Uterus (tissue), 4 donors: ENCODE data around the gene SDC3. TPM values are rescaled to one million over a fixed set of nuclear protein-coding genes. Genes with fewer than 3 reads are reported as not detected.

Experiments used
- DNase-seq, 2 donors: peaks; one replicate each; pipeline ENCODE4 v3.0.0-alpha.2; 2019 to 2020
- H3K27ac ChIP-seq, 2 donors: fragments of 200-600 bp; sonication (generic); 1 replicate in 1 of 2; 2 replicates in 1 of 2; pipeline ENCODE4 v1.5.1; 2016 to 2018
- H3K27me3 ChIP-seq, 2 donors: fragments of 200-600 bp; sonication (generic); one replicate each; pipeline ENCODE4 v1.5.1; 2018 to 2019; ENCODE audit warnings: control low read depth in 1 of 2
- H3K36me3 ChIP-seq, 2 donors: fragments of 200-600 bp; sonication (generic); one replicate each; pipeline ENCODE4 v1.5.1; 2019; ENCODE audit warnings: control low read depth in 1 of 2
- H3K4me1 ChIP-seq, 2 donors: fragments of 200-600 bp; sonication (generic); one replicate each; pipeline ENCODE4 v1.5.1; 2018 to 2019; ENCODE audit warnings: control low read depth in 1 of 2
- H3K4me3 ChIP-seq, 2 donors: fragments of 200-600 bp; sonication (generic); 1 replicate in 1 of 2; 2 replicates in 1 of 2; pipeline ENCODE4 v1.5.1; 2018 to 2019; ENCODE audit warnings: mild to moderate bottlenecking in 1 of 2
- H3K9me3 ChIP-seq, 2 donors: fragments of 200-600 bp; sonication (generic); one replicate each; pipeline ENCODE4 v1.5.1; 2019; ENCODE audit warnings: control low read depth in 1 of 2
- CTCF ChIP-seq, 4 experiments: fragments of 200-600 bp in 2 of 4; fragments of 450-650 bp in 2 of 4; sonication (generic) in 2 of 4; IDR thresholded peaks; one replicate each; pipeline ENCODE4 v1.5.1; 2016 to 2019; ENCODE audit warnings: antibody characterized with exemption in 4 of 4, mild to moderate bottlenecking in 2 of 4, moderate library complexity in 1 of 4
- POLR2A ChIP-seq, 2 donors: fragments of 450-650 bp; IDR thresholded peaks; one replicate each; pipeline ENCODE4 v1.6.1; 2016; ENCODE audit warnings: antibody characterized with exemption in 2 of 2, mild to moderate bottlenecking in 1 of 2, moderate library complexity in 1 of 2
- intact Hi-C: fragments of 100-400 bp; cut with DNase I; formaldehyde crosslinking; loops from one replicate; pipeline ENCODE4 v1.15.1; 2023; ENCODE audit warnings: low total_unique reads
- total RNA-seq, 4 donors: library from RNA; depleted of rRNA in 3 of 4; stranded (reverse); fragments of >200 nt in 3 of 4; gene quantifications; one replicate each; pipeline versions ENCODE4 v1.1.0 to v1.2.4, GENCODE V29; 2014 to 2023
- donor health status: DM: yes; HTN: yes; CAD: no.

Gene SDC3
- total RNA-seq, 4 donors from 2014 or later: 12.4 to 38.3 (median 30.5) TPM

DNA sequence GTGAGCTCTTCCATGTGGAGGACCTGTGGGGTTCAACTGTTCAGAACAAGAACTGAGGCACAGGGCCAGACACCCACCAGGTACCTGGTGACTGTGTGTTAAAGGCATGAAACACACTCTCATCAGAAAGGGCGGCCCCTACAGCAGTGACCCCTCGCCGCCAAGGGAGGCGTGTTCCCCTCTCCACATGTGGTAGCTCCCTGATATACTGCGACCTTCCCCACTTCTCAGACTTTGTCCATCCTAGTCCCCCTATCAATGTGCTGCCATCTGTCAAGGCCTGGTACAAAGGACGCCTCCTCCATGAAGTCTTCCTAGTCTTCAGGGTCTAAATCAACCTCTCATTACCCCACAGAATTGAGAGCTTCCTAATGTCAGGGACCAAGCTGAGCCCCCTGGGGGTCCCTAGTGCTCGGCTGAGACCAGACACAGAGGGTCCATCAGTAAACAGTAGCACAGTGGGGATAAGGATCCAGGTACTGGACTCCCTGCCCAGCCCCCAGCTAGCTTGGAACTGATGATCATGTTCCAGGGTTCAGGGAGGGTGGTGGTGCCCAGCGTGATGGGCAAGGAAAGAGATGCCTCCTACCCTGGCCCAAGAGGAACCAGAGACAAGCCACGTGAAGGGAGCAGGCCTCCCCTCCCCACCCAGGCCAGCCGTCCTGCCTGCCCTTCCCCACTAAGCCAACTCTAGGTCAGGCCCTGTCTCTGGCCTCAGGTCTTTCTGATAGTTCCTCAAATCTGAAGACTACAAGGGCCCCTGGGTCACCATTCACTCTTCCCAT, 10.3 kb downstream of the SDC3 start:
- intact Hi-C loops: no loop called here
- no peak overlapping the region for H3K27ac ChIP-seq
- no peaks in the 10 kb centered on the region for H3K9me3 ChIP-seq
- no peaks in the 10 kb centered on the region for H3K27me3 ChIP-seq
- DNase-seq: no peak
- H3K36me3 ChIP-seq: no peaks in the 10 kb centered on the region
- TF ChIP-seq POLR2A (IDR thresholded peaks at IDR 0.05): no peak
- no peak overlapping the region for H3K4me3 ChIP-seq
- peaks cover 0 to 12% of the 10 kb centered on the region in 2 donors for H3K4me1 ChIP-seq

DNA sequence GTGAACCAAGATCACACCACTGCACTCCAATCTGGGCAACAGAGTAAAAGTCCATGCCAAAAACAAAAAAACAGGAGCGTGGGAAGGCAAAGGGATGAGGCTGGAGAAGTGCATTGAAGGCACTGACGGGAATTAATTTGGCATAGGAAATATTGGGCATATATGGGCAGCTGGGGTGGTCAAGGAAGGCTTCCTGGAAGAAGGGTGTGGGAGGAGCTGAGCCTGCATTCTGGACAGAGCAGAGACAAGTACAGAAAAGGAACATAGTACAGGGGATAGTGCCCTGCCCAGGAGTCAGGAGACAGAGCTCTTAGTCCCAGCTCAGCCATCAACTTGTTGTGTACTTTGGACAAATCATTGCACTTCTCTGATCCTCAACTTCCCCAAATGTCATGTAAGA, 11.7 kb downstream of the SDC3 start:
- Histone ChIP-seq H3K4me3 (no peak overlapping the region), H3K27me3 (no peaks in the 10 kb centered on the region), H3K9me3 (no peaks in the 10 kb centered on the region), H3K36me3 (no peaks in the 10 kb centered on the region), H3K27ac (peak overlapping the region; percentile 69 to 83), H3K4me1 (peaks cover 0 to 5% of the 10 kb centered on the region in 2 donors)
- no peak for DNase-seq
- intact Hi-C loops: no loop called here
- TF ChIP-seq CTCF (IDR thresholded peaks at IDR 0.05): no peak
- no peak for TF ChIP-seq POLR2A (IDR thresholded peaks at IDR 0.05)

GRCh38 chr1:30895944-30896660, 12.5 kb downstream of the SDC3 start:
- DNase-seq: no peak
- Histone ChIP-seq H3K4me3 (no peak overlapping the region), H3K9me3 (no peaks in the 10 kb centered on the region), H3K4me1 (peaks cover 0 to 6% of the 10 kb centered on the region in 2 donors), H3K27me3 (no peaks in the 10 kb centered on the region), H3K36me3 (no peaks in the 10 kb centered on the region), H3K27ac (peak overlapping the region; percentile 69 to 83)
- TF ChIP-seq CTCF (IDR thresholded peaks at IDR 0.05) (no peak), POLR2A (IDR thresholded peaks at IDR 0.05) (no peak)
- intact Hi-C loops: no loop called here

DNA sequence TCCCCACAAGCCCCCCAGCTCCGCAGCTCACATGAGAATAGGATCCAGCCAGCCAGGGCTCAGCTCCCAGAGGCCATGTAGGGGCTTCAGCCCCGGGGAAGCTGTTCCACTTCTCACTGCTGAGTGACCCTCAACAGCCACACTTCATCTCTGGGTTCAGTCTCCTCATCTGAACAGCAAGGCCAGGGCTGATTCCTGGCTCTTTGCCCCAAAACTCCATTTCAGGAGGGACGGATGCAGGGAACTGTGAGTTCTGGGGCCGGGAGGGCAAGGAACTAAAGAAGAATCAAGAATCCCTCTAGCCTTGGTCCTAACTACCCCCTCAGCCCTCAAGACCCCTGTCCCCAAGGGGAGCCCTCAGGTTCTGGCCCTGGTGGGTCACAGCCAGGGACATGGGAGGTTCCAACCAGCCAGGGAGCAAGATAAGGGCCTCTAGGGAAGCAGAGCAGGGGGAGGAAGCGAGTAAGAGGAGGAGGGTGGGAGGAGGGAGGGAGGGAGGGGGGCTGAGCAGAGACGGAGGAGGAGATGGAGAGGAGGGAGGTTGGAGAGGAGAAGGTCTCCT, 13.1 kb downstream of the SDC3 start:
- peaks cover 0 to 8% of the 10 kb centered on the region in 2 donors for H3K4me1 ChIP-seq
- peak overlapping the region; percentile 69 to 83 for H3K27ac ChIP-seq
- H3K4me3 ChIP-seq: no peak overlapping the region
- no peaks in the 10 kb centered on the region for H3K9me3 ChIP-seq
- TF ChIP-seq POLR2A (IDR thresholded peaks at IDR 0.05) (no peak), CTCF (IDR thresholded peaks at IDR 0.05) (no peak)
- H3K27me3 ChIP-seq: no peaks in the 10 kb centered on the region
- DNase-seq: no peak
- no peaks in the 10 kb centered on the region for H3K36me3 ChIP-seq
- intact Hi-C loops: no loop called here

DNA sequence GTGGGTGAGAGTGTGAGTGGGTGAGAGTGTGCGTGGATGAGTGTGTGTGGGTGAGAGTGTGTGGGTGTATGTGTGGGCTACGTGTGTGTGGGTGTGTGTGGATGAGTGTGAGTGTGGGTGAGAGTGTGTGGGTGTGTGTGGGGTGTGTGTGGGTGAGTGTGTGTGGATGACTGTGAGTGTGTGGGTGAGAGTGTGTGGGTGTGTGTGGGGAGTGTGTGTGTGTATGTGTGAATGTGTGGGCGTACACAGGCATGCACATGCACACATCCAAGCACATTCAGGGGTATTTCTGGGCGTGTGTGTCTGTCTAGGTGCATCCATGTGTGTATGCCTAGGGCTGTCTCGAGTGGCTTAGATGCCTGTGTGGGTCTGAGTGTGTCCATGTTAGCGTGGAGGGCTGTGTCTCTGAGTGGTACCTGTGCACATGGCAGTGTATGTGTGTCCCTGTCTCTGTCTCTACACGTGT, 14.0 kb downstream of the SDC3 start:
- Histone ChIP-seq H3K9me3 (no peaks in the 10 kb centered on the region), H3K27me3 (no peaks in the 10 kb centered on the region), H3K36me3 (no peaks in the 10 kb centered on the region), H3K27ac (no peak overlapping the region), H3K4me3 (no peak overlapping the region), H3K4me1 (peaks cover 0 to 8% of the 10 kb centered on the region in 2 donors)
- intact Hi-C loops: no loop called here
- no peak for DNase-seq
- TF ChIP-seq POLR2A (IDR thresholded peaks at IDR 0.05) (no peak), CTCF (IDR thresholded peaks at IDR 0.05) (no peak)
